GM21825 (cell line): Measurements from ENCODE around the gene ASTL.

Experiments used
- ATAC-seq: cut with Tn5 transposase; IDR thresholded peaks from one replicate; pipeline ENCODE4 v1.9.1; 2021; ENCODE audit warnings: mild to moderate bottlenecking, moderate library complexity; ENCODE audit not compliant: unreplicated experiment

Gene ASTL

GRCh38 chr2:96131152-96131812 is 7.0 kb downstream of the ASTL start:
- no peak for ATAC-seq

- no peak for ATAC-seq
These were observed 7.8 kb downstream of the ASTL start for GRCh38 chr2:96130483-96130882.

- no peak for ATAC-seq
These were observed 8.7 kb downstream of the ASTL start for GRCh38 chr2:96129528-96130120.

- no peak for ATAC-seq
These were observed 9.8 kb downstream of the ASTL start for GRCh38 chr2:96128456-96128855.

GRCh38 chr2:96124406-96125265 is 13.7 kb downstream of the ASTL start:
- no peak for ATAC-seq

- no peak for ATAC-seq
These were observed 14.4 kb downstream of the ASTL start for GRCh38 chr2:96123936-96124335.

- ATAC-seq, result no peak
These were observed 15.0 kb downstream of the ASTL start for GRCh38 chr2:96123290-96123689.

GRCh38 chr2:96122391-96122790 is 15.9 kb downstream of the ASTL start:
- no peak for ATAC-seq

GRCh38 chr2:96121414-96121813 is 16.9 kb downstream of the ASTL start:
- no peak for ATAC-seq

GRCh38 chr2:96120991-96121390 is 17.3 kb downstream of the ASTL start:
- no peak for ATAC-seq

- no peak for ATAC-seq
These were observed 18.1 kb downstream of the ASTL start for GRCh38 chr2:96120091-96120720.

GRCh38 chr2:96119389-96119751 is 18.9 kb downstream of the ASTL start:
- no peak for ATAC-seq

- no peak for ATAC-seq
These were observed 19.5 kb downstream of the ASTL start for GRCh38 chr2:96118698-96119388.

- no peak for ATAC-seq
These were observed 20.4 kb downstream of the ASTL start for GRCh38 chr2:96117701-96118588.

- peak; percentile 45 for ATAC-seq
These were observed 21.3 kb downstream of the ASTL start for GRCh38 chr2:96116879-96117533.

GRCh38 chr2:96116424-96116878 is 21.9 kb downstream of the ASTL start, which contains the start of gene ADRA2B:
ADRA2B (minus strand) TSS chr2:96116571; CDS start chr2:96116149, 422 bp downstream.
- peak; percentile 40 for ATAC-seq

GRCh38 chr2:96115631-96116423 is 22.5 kb downstream of the ASTL start:
- ATAC-seq, result no peak

- no peak for ATAC-seq
These were observed 23.3 kb downstream of the ASTL start for GRCh38 chr2:96114903-96115581.
